Hindlimb muscle (tissue), 1 donor: Measurements from ENCODE around the gene PNMA8C. TPM values are rescaled to one million over a fixed set of nuclear protein-coding genes. Genes with fewer than 3 reads are reported as not detected.
"Not testable (repeated sequence)": the region's sequence is repeated elsewhere in the genome, so short reads cannot be mapped to it uniquely, and the experiment has no call there.

ENCODE experiments used
- DNase-seq: peaks from one replicate; pipeline ENCODE4 v3.0.0-alpha.2; 2013
- polyA plus RNA-seq: library from polyadenylated mRNA; unstranded; fragments of 120-200 nt; gene quantifications from one replicate; pipeline ENCODE4 v1.2.1, GENCODE V29; 2013; ENCODE audit not compliant: insufficient read length

The PNMA8C gene
- polyA plus RNA-seq, 1 donor: 0.45 TPM

DNA sequence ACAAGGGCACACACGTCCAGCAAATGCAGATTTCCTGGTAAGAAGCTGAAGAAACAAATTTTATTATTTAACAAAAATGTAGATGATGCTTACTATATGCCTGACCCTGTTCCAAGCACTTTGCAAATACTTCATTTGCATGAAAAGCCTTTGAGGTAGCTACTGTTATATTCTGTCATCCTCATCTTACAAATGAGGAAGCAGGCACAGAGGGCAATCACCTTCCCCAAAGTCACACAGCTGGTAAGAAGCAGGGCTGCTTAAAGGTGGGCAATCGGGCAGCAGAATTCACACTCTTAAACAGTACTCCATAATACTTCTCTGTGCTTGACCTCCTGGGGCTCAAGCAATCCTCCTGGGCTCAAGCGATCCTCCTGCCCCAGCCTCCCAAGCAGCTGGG lies 18.3 kb upstream of the PNMA8C start:
- no peak for DNase-seq

DNA sequence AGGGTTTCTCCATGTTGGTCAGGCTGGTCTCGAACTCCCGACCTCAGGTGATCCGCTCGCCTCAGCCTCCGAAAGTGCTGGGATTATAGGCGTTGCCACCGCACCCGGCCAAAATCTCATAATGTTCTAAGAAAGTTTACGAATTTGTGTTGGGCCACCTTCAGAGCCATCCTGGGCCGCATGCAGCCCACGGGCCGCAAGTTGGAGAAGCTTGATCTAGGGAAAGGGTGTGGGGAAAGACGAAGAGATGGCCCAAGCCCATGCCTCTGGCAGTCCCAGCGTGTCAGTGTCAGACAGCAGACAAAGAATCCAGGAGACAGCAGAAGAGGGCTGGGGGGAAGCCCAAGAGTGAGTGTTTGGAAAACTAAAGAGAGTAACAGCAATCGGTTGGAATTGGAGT lies 17.3 kb upstream of the PNMA8C start:
- DNase-seq: no peak

DNA sequence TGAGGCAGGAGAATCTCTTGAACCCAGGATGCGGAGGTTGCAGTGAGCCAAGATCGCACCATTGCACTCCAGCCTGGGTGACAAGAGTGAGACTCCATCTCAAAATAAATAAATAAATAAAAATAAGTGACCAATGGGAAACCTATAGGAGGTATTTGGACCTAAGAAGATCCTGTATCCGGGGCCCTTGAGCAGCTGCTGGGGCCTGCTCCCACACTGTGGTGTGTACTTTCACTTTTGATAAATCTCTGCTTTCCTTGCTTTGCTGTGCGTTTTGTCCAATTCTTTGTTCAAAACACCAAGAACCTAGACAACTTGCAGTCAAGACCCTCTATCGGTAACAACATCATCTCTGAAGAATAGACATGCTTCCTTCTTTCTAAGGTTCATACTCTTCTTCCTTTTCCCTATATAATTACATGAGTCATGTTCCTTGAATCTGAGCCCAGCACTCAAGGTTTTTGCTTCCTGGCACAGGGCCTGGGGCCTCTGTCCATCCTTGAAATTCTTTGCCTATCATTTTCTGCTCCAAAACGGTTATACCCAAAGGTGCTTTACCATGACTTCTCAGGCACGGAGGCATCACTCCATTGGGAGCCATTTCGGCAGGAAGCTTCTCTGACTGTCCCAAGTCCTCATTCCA lies 14.2 kb upstream of the PNMA8C start:
- peak; percentile 71 for DNase-seq

DNA sequence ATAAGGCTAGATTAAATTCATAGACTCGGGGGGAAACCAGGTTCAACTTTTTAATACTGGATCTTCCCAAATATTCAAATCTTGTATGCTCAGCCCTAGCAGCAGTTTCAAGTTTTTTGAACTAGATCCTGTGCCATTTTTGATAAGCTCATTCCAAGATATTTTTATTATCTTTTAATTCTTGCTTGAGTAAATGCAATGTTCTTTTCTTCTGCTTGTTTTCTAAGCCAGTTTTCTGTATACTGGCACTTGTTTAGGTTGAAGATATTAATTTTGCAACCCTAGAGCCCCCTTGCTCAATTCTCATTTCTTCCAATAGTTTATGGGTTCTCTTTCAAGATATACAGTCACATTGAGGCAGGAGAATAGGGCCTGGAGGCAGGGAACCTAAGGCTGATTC lies 13.1 kb upstream of the PNMA8C start:
- DNase-seq: no peak

DNA sequence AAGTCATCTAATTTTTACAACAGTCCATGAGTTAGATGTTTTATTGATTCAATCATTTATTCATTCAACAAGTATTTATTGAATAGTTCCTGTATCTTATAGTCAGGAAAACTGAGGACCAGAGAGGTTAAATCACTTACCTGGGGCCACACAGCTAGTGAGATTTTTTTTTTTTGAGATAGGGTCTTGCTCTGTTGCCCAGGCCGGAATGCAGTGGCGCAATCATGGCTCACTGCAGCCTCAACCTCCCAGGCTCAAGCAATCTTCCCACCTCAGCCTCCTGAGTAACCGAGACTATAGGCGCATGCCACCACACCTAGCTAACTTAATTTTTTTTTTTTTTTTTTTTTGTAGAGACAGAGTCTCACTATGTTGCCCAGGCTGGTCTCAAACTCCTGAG lies 7.0 kb upstream of the PNMA8C start:
- not testable (repeated sequence) for DNase-seq

DNA sequence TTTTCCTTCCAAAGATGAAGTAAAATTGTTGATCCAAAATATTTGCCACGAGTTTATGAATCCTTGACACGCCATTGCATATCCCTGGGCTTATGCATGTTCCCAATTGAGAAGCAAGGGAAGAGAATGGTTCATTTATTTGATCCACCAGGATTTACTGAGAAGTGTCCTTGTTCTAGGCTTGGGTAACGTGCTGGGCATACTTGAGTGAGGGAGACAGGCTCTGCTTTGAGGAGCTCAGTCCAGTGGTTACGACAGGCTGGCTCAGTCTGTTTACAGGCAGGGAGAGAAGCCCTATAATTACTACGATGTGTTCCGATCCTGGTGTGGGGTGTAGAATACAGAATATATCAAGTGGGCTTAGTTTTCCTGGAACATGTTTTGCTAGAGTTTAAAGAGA lies 6.3 kb upstream of the PNMA8C start:
- no peak for DNase-seq

DNA sequence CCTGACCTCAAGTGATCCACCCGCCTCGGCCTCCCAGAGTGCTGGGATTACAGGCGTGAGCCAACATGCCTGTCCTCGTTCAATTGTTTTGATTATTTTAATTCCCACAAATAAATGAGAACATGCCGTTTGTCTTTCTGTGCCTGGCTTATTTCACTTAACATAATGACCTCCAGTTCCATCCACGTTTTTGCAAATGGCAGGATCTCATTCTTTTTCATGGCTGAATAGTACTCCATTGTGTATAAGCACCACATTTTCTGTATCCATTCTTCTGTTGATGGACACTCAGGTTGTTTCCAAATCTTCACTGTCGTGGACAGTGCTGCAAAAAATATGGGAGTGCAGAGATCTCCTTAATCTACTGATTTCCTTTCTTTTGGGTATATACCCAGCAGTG lies 4.7 kb upstream of the PNMA8C start:
- not testable (repeated sequence) for DNase-seq

DNA sequence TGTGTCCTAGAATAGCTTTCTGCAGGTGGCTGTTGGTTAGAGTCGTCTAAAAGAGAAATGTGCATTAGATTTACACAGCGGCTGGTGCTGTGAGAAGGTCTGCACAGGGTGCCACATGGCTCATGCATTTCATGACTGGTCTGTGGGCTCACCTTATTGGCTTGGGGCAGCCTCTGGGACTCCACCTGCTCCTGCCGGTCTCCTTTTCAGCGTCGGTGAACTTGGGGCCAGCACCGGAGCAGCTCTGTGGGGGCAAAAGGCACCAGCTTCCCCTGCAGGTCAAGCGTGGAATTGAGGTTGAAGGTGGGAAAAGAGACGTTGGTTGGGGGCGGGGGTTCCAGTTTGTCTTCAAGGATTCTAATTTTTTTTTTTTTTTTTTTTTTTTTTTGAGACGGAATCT lies 3.1 kb upstream of the PNMA8C start:
- no peak for DNase-seq

DNA sequence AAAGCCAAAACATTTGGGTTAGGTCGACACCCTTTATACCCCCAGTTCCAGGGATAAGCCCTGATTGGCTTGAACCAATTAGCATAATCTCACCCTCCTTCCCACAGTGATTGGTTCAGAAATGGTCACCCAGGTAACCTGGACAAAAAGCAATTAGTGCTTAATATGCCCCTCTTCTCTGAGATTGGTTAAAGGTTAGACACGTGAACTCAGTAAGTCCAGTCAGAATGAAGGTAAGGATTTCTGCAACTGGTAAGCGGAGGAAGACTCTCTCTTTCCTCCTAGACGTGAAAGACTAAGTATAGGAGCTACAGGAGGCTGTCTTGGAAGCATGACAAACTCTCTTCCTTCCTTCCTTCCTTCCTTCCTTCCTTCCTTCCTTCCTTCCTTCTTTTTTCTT lies 1.3 kb upstream of the PNMA8C start:
- no peak for DNase-seq

DNA sequence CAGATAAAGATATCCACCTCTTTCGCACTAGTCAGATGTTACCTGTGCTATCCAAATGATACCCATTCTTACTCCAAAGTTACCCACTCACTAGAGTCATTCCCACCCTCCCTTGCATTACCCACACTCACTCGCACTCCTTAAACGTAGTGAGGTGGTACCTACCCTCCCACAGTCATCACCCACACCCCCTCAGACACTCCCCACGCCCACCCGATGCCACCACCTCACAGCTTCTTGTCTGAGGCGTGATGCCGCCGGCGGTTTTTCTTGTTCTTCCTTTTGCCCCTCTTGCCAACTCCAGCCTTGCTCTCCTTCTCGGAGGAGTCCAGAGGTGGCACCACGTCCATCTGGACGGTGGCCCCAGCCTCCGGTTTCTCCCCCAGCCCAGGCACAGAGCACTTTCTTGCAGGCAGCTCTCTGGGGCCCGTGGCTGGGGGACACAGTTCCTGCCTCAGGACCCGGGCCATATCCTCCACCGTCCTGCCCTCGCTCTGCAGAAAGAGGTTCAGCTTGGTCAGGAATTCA lies 1.2 kb downstream of the PNMA8C start:
- DNase-seq: no peak

DNA sequence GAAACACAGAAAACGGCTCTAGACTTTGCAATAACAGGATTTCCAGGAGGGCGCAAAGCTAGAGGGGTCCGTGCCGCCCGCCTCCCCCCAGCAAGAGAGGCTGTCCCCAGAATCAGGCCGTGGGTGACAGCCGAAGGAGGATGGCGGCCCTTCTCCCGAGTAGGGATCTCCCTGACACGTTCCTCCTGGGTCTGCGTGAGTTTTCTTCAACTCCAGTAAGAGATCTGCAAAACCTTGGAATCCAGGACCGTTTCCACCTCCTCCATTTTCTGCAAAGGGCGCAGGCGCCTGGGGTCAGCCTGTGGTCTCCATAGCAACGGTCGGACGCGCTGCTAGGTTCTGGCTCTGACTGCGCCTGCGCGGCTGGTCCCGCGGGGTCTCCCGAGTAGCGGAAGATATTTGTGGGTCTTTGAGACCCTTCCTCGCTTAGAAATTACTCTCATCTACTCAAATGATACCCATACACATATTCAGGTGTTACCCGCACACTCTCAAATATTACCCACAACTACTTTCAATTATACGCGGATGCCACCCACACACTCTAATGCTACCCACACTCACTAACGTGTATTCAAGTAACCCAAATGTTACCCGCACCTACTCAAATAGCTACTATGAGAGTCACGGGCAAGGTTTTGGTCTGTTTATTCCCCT lies 2.1 kb downstream of the PNMA8C start:
- peak; percentile 88 for DNase-seq

DNA sequence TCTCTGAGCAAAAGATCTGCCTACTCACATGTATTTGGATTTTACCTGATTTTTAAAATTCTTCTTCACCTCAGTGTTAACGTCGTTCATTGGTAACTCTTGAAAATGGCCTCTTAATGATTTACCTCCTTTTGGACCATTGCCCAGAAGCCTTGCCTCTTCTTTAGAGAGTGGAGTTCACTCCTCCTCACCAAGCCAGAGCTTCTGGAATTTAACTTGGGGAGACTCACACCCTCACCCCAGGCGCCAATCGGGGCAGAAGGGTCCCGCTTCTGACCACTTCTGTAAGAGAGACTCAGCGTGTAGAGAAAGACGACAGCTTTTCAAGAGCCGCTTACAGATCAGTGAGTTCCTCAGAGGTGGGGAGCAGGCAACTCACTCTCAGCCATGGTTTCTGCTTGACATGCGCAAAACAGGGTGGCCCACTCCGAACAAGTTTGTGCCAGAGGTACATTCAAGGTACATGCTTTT lies 2.7 kb downstream of the PNMA8C start:
- no peak for DNase-seq

DNA sequence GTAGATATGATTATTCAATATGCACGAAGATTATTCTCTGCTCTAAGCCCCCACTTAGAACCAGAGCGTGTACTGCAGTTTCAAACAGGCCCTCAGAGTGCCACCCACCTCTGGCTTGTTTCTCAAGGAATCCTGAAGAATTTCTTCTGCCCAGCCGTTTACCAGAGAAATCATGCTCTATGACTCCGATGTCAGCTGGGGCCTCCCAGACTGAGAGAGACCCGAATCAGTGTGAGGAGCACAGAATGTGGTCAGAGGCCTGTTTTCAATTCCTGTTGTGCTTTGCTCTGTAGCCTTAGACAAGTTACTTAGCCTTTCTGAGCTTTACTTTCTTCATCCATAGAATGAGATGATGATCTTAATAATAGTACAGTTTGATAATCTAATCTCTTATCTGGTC lies 5.5 kb downstream of the PNMA8C start:
- DNase-seq: no peak

DNA sequence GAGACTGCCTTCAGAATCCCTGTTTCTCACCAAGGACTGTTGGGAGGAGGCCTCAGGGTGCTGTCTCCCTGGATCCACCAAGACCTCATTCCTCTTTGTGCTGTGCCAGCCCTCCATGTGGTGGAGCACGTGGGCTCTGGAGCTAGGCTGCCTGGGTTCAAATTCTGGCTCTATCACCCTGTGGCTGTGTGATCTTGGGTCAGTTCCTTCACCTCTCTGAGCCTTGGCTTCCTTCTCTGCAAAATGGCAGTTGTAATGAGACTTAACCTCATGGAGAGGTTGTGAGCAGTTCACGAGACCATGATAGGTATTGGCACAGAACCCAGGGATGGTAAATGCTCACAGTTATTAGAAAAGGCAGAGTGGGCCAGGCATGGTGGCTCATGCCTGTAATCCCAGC lies 6.4 kb downstream of the PNMA8C start:
- DNase-seq: no peak

DNA sequence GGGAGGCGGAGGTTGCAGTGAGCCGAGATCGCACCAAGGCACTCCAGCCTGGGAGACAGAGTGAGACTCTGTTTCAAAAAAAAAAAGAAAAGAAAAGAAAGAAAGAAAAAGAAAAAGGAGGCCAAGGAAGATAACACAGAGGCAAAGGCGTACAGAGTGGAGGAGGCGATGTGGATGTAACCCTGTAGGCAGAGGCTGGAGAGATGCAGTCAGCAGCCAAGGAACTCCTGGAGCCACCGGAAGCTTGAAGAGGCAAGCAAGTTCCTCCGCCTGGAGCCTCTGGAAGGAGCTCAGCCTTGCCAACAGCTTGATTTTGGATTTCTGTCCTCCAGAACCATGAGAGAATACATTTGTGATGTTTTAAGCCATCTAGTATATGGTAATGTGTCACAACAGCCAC lies 8.7 kb downstream of the PNMA8C start:
- DNase-seq: no peak

DNA sequence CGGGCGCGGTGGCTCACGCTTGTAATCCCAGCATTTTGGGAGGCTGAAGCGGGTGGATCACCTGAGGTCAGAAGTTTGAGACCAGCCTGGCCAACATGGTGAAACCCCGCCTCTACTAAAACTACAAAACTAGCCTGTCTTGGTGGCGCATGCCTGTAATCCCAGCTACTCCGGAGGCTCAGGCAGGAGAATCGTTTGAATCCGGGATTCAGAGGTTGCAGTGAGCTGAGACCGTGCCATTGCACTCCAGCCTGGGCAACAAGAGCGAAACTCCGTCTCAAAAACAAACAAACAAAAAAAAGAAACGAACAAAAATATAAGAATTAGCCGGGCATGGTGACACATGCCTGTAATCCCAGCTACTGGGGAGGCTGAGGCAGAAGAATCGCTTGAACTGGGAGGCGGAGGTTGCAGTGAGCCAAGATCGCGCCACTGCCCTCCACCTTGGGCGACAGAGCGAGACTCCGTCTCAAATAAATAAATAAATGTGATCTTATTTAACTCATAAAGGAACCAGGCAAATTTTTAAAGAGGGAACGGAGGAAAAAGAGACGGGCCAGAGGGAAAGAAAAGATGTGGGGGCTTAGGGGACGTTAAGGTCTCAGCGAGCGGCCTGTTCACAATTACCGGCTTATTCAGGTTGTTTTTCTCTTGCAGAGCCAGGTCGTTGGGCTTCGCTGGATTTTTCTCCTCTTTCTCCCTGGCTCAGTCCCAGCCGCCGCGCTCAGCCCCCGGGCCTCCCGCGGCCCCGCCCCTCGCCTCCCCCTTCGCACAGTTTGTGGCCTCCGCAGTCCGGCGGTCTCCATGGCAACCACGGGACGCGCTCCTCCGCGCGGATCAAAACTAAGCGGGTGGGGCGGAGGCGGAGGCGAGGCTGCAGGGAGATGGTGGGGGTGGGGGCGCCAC lies 12.7 kb downstream of the PNMA8C start:
- peak; percentile 94 for DNase-seq

DNA sequence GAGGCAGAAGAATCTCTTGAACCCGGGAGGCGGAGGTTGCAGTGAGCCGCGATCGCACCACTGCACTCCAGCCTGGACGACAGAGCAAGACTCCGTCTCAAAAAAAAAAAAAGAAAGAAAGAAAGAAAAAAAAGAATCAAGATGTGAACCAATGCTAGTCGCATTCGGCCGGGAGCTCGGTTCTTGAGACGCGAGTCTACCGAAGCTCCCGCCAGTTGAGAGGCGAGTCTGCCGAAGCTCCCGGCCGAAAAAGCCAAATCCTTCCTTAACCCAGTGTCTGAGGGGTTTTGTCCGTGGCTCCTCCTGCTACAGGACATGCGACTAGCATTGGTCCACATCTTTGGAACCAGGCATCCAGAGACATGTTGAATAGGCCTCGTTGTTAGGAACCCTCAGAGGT lies 13.8 kb downstream of the PNMA8C start:
- DNase-seq: not testable (repeated sequence)

DNA sequence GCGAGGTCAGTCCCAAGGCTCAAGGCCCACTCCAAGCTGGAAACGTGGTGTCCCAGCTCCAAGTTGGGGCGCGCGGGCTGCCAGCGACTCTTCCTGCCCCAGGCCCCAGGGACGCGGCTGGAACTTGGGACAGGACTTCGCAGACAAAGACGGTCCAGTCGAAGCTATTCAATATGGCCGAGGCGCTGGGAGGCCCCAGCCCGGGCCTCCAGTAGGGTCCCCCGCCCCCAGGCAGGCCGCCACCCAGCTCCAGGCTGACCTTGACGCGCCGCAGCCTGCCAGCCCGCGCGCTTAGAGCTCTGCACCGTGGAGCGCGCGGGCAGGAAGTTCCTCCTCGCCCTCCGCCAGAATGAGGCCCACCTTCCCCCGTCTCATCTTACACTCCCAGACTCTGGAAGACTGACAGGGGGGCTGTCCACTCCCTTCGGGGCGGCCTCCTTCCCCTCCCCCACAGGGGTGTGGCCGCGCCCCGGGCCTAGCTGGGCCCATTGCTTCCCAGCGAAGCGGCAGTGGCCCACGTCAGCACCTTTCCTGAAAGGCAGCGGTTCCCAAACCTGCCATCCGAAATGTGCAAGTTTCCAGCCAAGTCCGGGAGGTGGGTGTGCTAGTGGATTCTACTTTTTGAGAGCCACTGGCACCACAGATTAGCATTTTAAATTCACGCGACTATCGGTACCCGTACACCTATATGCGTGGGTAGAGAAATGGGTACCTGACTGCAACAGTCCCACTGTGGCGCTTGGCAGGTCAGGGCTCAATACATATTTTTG lies 15.3 kb downstream of the PNMA8C start, which contains the start of gene CCDC8:
Gene CCDC8 (minus strand): TSS at position 303 of the 770 bp plus-strand sequence. CDS start 754 bp downstream, outside the sequence.
- DNase-seq: peak; percentile 97

DNA sequence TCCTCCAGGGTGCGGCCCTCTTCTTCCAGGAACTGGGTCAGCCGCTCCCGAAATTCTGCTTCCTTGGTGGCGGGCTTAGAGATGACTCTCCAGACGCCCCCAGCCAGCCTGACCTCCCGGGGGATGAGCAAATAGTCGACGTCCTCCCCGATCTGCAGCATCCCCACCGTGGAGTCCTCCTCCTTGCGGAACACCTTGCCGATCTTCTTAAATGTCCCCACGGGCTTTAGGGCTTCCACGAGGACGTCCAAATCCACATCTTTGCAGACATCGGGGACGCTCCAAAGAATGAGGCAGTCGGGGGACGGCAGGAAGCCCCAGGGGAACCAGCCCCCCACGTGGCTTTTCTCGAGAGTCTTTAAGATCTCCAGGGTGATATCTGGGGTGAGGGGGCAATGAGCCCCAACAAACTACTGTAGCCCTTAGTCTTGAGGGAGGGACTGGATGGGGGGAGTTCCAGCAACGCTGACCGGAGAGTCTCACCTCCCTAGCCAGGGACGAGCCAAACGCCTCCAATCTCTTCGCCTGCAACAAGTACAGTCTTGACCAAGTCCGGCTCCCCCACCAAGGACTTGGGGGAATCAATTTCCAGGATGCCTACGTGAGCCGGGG lies 16.0 kb downstream of the PNMA8C start:
- no peak for DNase-seq

DNA sequence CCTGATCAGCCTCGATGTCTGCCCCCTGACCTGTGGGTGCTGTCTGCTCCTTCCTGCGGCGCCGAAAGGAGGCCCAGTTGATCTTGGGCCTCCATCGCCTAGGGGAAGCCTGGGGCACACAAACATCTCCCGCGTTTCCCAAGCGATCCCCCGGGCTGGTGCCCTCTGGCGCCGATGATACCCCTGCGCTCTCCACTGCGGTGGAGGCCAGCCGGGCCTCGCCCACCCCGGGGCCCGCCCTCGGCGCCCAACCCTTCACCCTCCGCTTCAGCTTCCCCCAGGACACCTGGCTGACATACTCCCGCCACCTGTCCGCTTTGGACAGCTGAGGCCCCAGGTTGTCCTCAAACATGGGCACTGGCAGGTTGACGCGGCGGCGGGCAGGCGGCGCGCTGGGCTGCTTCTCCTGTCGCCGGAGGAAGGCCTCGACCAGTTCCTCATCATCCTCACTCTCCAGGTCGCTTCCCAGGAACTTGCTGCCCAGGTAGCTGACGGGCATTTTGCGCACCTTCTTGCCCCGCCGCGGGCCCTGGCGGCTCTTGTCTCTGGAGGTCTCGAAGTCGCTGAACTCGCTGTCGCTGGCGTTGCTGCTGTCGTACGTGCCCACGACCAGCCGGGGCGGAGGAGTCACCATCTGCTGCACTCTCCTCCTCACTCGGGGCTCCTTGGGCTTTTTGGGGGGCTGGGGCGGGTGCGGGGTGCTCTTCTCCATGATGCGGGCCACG lies 16.6 kb downstream of the PNMA8C start:
- no peak for DNase-seq
